Endodermal cell (in vitro differentiated cells): Measurements from ENCODE around the gene DEFB129. TPM values are rescaled to one million over a fixed set of nuclear protein-coding genes. Genes with fewer than 3 reads are reported as not detected.
"Not testable (repeated sequence)": the region's sequence is repeated elsewhere in the genome, so short reads cannot be mapped to it uniquely, and the experiment has no call there.

Experiments
- DNase-seq: peaks from one replicate; pipeline ENCODE4 v3.0.0-alpha.2; 2017
- H3K27ac ChIP-seq: 2 replicates; pipeline ENCODE4 v1.5.1; 2013; ENCODE audit warnings: mild to moderate bottlenecking, low read depth, low read length, moderate library complexity
- H3K27me3 ChIP-seq: 2 replicates; pipeline ENCODE4 v1.6.1; 2013; ENCODE audit warnings: mild to moderate bottlenecking, low read length, moderate library complexity; ENCODE audit not compliant: insufficient read depth, control insufficient read depth, poor library complexity, severe bottlenecking
- H3K36me3 ChIP-seq: 2 replicates; pipeline ENCODE4 v1.7.0; 2013; ENCODE audit warnings: mild to moderate bottlenecking, low read length, moderate library complexity; ENCODE audit not compliant: control insufficient read depth, insufficient read depth
- H3K4me1 ChIP-seq: one replicate; pipeline ENCODE4 v1.7.0; 2013; ENCODE audit warnings: low read length; ENCODE audit not compliant: control insufficient read depth, insufficient read depth
- H3K4me3 ChIP-seq: 2 replicates; pipeline ENCODE4 v1.5.1; 2013; ENCODE audit warnings: mild to moderate bottlenecking, low read length, moderate library complexity
- H3K9ac ChIP-seq: 2 replicates; pipeline ENCODE4 v1.6.1; 2013; ENCODE audit warnings: mild to moderate bottlenecking, low read length, moderate library complexity; ENCODE audit not compliant: poor library complexity, severe bottlenecking; ENCODE audit errors: extremely low read depth
- H3K9me3 ChIP-seq: 2 replicates; pipeline ENCODE4 v1.6.1; 2013; ENCODE audit warnings: mild to moderate bottlenecking, low read length, moderate library complexity; ENCODE audit not compliant: control insufficient read depth
- H3K27ac Mint-ChIP-seq: 2 replicates; pipeline ENCODE4 v1.8.0; 2020; ENCODE audit warnings: mixed read lengths
- H3K27me3 Mint-ChIP-seq: 2 replicates; pipeline ENCODE4 v1.8.0; 2021; ENCODE audit warnings: mild to moderate bottlenecking, mixed read lengths; ENCODE audit not compliant: insufficient read depth
- H3K36me3 Mint-ChIP-seq: 2 replicates; pipeline ENCODE4 v1.8.0; 2020; ENCODE audit warnings: low read depth, mixed read lengths
- H3K4me1 Mint-ChIP-seq: 2 replicates; pipeline ENCODE4 v1.8.0; 2020; ENCODE audit warnings: mixed read lengths
- H3K4me3 Mint-ChIP-seq: 2 replicates; pipeline ENCODE4 v1.8.0; 2020; ENCODE audit warnings: mild to moderate bottlenecking, moderate library complexity, mixed read lengths
- H3K9me3 Mint-ChIP-seq: 2 replicates; pipeline ENCODE4 v1.8.0; 2020; ENCODE audit warnings: mild to moderate bottlenecking, mixed read lengths
- WGBS, 2 experiments: methylation state at CpG; one replicate each; pipeline versions ENCODE4 v1.1.5 to v1.1.7; 2013; ENCODE audit warnings: missing lambda C conversion rate in 2 of 2, mixed read lengths in 1 of 2; ENCODE audit not compliant: insufficient coverage in 1 of 2, insufficient read length in 1 of 2; 5-methylcytosine and 5-hydroxymethylcytosine counted together
- total RNA-seq, 2 donors: library from RNA; stranded (reverse); fragmentation: NEBNext Ultra II Directional in 1 of 2; extraction: Animal tissue kit (Norgen Biotek cat#: 25700) in 1 of 2; gene quantifications; 2 replicates in 1 of 2; 3 replicates in 1 of 2; pipeline ENCODE4 v1.2.1, GENCODE V29; 2021
- TF ChIP-seq, protein P1 (sequence below): fragments of 200-600 bp; sonication (generic); conservative IDR thresholded peaks from 2 replicates; pipeline ENCODE4 v1.5.0; 2021; ENCODE audit warnings: antibody characterized with exemption, mild to moderate bottlenecking

DEFB129 gene
- total RNA-seq, 2 donors from 2014 or later, result not detected

- Mint-ChIP-seq H3K9me3 (peaks cover 24% of the 10 kb centered on the region), H3K36me3 (peaks cover 8% of the 10 kb centered on the region)
- H3K9me3 ChIP-seq, result peaks cover 12% of the 10 kb centered on the region
Measured at GRCh38 chr20:189611-190010, 37.4 kb upstream of the DEFB129 start, which contains the start of gene DEFB128. Gene DEFB128, minus strand, starts transcription at chr20:189711. Its CDS starts 88 bp downstream, at chr20:189623.

DNA sequence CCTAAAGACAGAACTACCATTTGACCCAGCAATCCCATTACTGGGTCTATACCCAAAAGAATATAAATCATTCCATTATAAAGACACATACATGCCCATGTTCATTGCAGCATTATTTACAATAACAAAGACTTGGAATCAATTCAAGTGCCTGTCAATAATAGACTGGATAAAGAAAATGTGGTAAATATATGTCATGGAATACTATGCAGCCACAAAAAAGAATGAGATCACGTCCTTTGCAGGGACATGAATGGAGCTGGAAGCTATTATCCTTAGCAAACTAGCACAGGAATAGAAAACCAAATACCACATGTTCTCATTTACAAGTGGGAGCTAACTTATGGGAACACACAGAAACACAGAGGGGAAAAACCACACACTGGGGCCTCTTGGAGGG, 28.8 kb upstream of the DEFB129 start:
- TF ChIP-seq, protein P1, sequence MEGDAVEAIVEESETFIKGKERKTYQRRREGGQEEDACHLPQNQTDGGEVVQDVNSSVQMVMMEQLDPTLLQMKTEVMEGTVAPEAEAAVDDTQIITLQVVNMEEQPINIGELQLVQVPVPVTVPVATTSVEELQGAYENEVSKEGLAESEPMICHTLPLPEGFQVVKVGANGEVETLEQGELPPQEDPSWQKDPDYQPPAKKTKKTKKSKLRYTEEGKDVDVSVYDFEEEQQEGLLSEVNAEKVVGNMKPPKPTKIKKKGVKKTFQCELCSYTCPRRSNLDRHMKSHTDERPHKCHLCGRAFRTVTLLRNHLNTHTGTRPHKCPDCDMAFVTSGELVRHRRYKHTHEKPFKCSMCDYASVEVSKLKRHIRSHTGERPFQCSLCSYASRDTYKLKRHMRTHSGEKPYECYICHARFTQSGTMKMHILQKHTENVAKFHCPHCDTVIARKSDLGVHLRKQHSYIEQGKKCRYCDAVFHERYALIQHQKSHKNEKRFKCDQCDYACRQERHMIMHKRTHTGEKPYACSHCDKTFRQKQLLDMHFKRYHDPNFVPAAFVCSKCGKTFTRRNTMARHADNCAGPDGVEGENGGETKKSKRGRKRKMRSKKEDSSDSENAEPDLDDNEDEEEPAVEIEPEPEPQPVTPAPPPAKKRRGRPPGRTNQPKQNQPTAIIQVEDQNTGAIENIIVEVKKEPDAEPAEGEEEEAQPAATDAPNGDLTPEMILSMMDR, result no peak
- no peak for DNase-seq
- no peak overlapping the region for H3K9ac ChIP-seq
- no peaks in the 10 kb centered on the region for H3K9me3 ChIP-seq
- H3K27me3 ChIP-seq, result no peaks in the 10 kb centered on the region
- Mint-ChIP-seq H3K4me1 (no peaks in the 10 kb centered on the region), H3K4me3 (no peak overlapping the region), H3K27ac (no peak overlapping the region), H3K9me3 (peaks cover 6% of the 10 kb centered on the region), H3K36me3 (no peaks in the 10 kb centered on the region), H3K27me3 (peaks cover 29% of the 10 kb centered on the region)
- WGBS, 2 experiments, result 92% methylated on average over 1 of the region's 1 CpG; no CpG with 5 or more reads in 1 of the 2 experiments
- H3K4me3 ChIP-seq, result no peak overlapping the region
- H3K27ac ChIP-seq, result no peak overlapping the region
- H3K36me3 ChIP-seq, result no peaks in the 10 kb centered on the region
- no peaks in the 10 kb centered on the region for H3K4me1 ChIP-seq

More at GRCh38 chr20:189611-190010, 37.4 kb upstream of the DEFB129 start, which contains the start of gene DEFB128:
- H3K27me3 Mint-ChIP-seq, result no peaks in the 10 kb centered on the region
- TF ChIP-seq, protein P1, result no peak
- Histone ChIP-seq H3K27ac (no peak within 1 kb of the TSS), H3K27me3 (no peaks in the 10 kb centered on the region), H3K4me1 (no peaks in the 10 kb centered on the region), H3K36me3 (no peaks in the 10 kb centered on the region), H3K9ac (no peak within 1 kb of the TSS), H3K4me3 (no peak within 1 kb of the TSS)
- no peaks in the 10 kb centered on the region for H3K4me1 Mint-ChIP-seq
- H3K27ac Mint-ChIP-seq, result no peak within 1 kb of the TSS
- WGBS, 2 experiments, result 60 to 73% methylated on average over 1 to 7 of the region's 7 CpGs
- H3K4me3 Mint-ChIP-seq, result no peak within 1 kb of the TSS
- no peak for DNase-seq

- no peak overlapping the region for H3K9ac ChIP-seq
- H3K9me3 ChIP-seq, result no peaks in the 10 kb centered on the region
- Mint-ChIP-seq H3K27ac (no peak overlapping the region), H3K27me3 (peaks cover 31% of the 10 kb centered on the region), H3K9me3 (peaks cover 6% of the 10 kb centered on the region), H3K4me1 (no peaks in the 10 kb centered on the region), H3K36me3 (no peaks in the 10 kb centered on the region), H3K4me3 (no peak overlapping the region)
- H3K27ac ChIP-seq, result no peak overlapping the region
- TF ChIP-seq, protein P1, result no peak
- DNase-seq, result no peak
- peaks cover 7% of the 10 kb centered on the region for H3K27me3 ChIP-seq
- no peaks in the 10 kb centered on the region for H3K4me1 ChIP-seq
- H3K4me3 ChIP-seq, result no peak overlapping the region
- 81 to 94% methylated on average over 2 to 4 of the region's 4 CpGs for WGBS, 2 experiments
- no peaks in the 10 kb centered on the region for H3K36me3 ChIP-seq
Measured at GRCh38 chr20:199996-200395, 27.1 kb upstream of the DEFB129 start.

DNA sequence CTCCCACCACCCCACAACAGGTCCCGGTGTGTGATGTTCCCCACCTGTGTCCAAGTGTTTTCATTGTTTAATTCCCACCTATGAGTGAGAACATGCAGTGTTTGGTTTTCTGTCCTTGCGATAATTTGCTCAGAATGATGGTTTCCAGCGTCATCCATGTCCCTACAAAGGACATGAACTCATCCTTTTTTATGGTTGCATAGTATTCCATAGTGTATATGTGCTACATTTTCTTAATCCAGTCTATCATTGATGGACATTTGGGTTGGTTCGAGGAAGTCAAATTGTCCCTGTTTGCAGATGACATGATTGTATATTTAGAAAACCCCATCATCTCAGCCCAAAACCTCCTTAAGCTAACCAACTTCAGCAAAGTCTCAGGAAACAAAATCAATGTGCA, 23.4 kb upstream of the DEFB129 start:
- not testable (repeated sequence) for H3K4me1 ChIP-seq

More for the DNA sequence above, 23.4 kb upstream of the DEFB129 start:
- whole genome bisulfite sequencing, 2 experiments, result 77 to 100% methylated on average over 1 to 3 of the region's 4 CpGs
- H3K27me3 Mint-ChIP-seq, result peaks cover 28% of the 10 kb centered on the region
- not testable (repeated sequence) for H3K27ac ChIP-seq, H3K9me3 Mint-ChIP-seq, H3K27ac Mint-ChIP-seq, DNase-seq, H3K36me3 ChIP-seq, H3K4me1 Mint-ChIP-seq, H3K9me3 ChIP-seq, H3K4me3 Mint-ChIP-seq, H3K9ac ChIP-seq, H3K36me3 Mint-ChIP-seq, H3K4me3 ChIP-seq
- H3K27me3 ChIP-seq, result peaks cover 37% of the 10 kb centered on the region
